Measurements from ENCODE around the gene CSPG4.
"Not testable (repeated sequence)": the region's sequence is repeated elsewhere in the genome, so short reads cannot be mapped to it uniquely, and the experiment has no call there.

CSPG4 gene, protein sequence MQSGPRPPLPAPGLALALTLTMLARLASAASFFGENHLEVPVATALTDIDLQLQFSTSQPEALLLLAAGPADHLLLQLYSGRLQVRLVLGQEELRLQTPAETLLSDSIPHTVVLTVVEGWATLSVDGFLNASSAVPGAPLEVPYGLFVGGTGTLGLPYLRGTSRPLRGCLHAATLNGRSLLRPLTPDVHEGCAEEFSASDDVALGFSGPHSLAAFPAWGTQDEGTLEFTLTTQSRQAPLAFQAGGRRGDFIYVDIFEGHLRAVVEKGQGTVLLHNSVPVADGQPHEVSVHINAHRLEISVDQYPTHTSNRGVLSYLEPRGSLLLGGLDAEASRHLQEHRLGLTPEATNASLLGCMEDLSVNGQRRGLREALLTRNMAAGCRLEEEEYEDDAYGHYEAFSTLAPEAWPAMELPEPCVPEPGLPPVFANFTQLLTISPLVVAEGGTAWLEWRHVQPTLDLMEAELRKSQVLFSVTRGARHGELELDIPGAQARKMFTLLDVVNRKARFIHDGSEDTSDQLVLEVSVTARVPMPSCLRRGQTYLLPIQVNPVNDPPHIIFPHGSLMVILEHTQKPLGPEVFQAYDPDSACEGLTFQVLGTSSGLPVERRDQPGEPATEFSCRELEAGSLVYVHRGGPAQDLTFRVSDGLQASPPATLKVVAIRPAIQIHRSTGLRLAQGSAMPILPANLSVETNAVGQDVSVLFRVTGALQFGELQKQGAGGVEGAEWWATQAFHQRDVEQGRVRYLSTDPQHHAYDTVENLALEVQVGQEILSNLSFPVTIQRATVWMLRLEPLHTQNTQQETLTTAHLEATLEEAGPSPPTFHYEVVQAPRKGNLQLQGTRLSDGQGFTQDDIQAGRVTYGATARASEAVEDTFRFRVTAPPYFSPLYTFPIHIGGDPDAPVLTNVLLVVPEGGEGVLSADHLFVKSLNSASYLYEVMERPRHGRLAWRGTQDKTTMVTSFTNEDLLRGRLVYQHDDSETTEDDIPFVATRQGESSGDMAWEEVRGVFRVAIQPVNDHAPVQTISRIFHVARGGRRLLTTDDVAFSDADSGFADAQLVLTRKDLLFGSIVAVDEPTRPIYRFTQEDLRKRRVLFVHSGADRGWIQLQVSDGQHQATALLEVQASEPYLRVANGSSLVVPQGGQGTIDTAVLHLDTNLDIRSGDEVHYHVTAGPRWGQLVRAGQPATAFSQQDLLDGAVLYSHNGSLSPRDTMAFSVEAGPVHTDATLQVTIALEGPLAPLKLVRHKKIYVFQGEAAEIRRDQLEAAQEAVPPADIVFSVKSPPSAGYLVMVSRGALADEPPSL (N-terminal part only)

DNA sequence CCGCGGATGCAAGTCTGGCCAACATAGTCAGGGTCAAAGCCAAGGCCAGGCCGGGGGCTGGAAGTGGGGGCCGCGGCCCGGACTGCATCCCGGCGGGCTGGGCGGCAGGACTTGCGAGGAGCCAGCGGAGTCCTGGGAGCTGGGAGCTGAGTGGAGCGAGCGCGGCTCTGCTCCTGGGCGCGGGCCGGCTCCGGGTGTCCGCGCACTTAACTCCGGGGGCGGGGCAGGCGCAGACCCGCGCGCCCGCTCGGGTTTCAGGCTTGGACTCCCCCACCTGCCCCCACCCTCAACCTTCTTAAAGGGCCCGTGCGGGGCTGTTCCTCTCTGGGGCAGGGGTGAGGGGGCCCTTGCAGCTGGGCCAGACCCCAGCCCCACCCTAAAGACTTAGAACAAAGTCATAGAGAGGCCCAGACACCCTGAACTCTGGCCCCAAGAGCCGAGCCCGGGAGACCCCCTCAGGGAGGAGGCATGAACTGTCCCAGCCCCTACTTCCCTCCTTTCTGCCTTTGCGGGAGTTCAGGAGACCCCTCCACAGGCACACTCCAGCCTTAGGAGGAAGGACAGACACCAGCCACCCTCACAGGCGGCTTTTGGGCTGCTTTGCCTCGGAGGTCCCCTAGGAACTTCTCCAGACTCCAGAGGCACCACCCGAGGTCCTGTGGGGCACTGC lies at the start of gene CSPG4:
TSS of gene CSPG4 (minus strand) at position 181 of the 670 bp plus-strand sequence. CDS start at position 88, 93 bp downstream.
- no peak for DNase-seq

DNA sequence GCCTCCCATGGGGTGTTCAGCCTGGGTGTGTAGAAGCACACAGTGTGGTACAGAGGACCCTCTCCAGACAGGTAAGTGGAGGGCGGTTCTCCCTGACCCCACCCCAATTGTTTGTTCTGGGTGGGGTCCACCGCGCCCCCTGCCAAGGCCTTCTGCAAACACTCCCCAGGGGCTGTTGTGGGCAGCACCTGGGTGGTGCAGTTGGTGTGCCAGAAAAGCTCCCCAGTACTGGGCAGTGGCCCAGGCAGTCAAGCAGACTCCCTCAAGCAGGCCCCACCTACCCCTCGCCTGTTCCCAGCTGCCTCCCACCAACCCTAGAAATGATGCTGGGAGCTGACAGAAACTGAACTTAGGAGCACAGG lies 49.7 kb upstream of the CSPG4 start:
- DNase-seq, result not testable (repeated sequence)

DNA sequence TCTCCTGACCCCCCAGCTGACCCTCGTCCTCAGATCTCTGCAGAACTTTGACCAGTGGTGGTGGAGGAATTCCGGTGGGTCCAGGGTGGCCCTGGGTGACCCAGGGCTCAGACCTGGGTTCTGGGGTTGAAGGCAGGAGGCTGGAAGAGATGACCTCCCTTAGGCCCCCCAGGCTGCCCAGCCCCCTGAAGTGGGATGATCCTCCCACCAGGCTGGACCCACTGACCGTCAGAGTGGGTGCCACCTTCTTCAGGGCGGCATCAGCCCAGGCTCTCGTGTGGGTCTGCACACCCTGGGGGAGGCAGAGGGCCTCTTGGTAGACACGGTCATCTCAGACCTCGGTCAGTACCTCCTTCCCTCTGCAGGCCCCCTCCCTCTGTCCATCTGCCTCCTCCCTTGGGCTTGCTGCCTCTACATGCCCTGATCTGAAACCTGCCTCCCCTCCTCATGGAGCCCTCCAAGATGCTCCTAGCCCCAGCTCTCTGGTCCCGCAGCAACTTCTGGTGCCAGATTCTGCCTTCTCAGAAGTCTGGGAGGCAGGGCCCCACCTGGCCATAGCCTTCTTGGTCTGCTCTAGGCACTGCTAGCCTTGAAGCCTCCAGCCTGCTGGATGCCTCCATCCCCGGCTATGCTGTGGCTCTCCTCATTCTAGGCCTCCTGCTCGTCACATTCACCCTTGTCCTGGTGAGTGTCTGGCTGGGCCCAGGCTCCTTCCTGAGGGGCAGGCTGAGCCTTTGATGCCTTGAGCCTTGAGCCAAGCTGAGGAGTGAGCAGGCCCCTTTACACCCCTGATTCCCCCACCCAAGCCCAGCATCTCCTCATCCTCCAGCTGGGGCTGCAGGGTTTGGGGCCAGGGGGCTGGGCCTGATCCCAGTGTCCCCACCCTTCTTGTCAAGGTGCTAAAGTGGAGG lies 49.1 kb upstream of the CSPG4 start:
- no peak for DNase-seq

DNA sequence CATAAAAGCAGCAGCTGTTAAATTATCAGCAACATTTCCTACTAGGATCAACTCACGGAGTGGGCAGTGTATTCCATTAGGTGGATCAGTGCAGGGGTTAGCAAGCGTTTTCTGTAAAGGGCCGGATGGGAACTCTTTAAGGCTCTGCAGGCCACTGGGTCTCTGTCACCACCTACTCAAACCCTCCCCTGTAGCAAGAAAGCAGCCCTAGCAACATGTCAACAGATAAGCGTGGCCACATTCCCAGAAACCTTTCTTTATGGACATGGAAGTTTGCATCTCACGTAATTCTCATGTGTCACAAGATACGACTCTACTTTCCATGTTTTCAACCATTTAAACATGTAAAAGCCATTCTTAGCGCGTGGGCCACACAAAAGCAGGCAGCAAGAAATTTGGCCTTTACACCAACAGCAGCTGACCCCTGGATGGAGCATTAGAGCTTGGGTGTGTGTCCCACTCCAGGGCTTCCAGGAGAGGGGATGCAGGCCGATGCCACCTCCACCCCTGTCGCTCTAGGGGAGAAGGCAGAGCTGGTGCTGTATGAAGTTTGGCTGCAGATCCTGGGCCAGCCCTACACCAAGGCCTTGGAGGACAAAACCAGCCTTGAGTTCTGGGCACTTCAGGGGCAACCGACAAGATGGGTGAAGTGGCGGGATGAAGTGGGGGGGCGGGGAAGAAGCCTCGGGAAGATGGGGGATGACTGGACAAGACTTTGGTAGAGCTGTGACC lies 48.2 kb upstream of the CSPG4 start:
- DNase-seq, result no peak

DNA sequence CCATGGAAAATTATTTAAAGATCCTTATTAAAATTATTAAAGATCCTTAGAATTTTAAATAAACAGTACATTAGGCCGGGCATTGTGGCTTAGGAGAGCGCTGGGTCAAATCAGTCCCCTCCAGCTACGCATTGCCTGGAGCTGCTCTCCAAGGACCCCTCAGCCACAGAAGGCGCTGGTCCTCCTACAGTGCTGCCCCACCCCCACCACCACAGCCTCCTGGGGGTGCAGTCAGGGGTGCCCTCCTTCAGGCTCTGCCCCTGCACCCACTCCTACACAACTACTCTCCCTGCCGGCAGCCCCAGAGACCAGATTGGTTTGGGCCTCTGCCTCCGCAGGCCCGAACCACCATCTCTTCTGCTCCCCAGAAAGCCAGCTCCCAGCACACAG lies 47.5 kb upstream of the CSPG4 start:
- DNase-seq, result not testable (repeated sequence)

DNA sequence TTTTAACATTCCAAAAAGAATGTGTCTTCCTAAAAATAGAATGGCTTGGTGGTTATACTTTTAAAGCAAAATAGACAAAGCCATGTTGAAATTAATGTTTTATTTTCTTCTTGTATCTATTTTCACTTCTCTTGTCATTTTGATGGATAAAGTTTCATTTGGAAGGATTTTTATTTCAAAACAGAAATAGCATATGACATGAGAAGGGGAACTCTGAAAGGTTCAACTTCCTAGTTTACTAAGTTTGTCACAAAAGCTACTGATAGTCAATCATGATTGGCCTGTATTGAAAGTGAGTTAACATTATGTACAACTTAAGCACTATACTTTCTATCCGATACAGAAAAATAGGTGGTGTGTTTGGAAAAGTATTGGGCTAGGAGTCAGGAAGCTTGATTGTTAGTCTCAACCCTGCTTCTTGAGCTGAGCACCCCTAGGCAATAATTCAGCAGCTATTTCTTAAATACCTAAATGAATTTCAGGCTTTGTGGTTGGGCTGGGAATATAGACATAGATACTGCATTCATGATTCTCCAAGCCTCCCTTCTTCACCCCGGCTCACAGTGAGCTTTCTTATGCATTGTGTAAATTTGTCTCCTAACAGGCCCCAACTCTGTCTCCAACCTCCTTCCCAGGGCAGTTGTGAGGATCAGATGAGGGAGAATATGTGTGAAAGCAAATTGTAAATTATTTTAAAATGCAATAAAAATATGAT lies 46.9 kb upstream of the CSPG4 start:
- peak; percentile 47 to 61 for DNase-seq

DNA sequence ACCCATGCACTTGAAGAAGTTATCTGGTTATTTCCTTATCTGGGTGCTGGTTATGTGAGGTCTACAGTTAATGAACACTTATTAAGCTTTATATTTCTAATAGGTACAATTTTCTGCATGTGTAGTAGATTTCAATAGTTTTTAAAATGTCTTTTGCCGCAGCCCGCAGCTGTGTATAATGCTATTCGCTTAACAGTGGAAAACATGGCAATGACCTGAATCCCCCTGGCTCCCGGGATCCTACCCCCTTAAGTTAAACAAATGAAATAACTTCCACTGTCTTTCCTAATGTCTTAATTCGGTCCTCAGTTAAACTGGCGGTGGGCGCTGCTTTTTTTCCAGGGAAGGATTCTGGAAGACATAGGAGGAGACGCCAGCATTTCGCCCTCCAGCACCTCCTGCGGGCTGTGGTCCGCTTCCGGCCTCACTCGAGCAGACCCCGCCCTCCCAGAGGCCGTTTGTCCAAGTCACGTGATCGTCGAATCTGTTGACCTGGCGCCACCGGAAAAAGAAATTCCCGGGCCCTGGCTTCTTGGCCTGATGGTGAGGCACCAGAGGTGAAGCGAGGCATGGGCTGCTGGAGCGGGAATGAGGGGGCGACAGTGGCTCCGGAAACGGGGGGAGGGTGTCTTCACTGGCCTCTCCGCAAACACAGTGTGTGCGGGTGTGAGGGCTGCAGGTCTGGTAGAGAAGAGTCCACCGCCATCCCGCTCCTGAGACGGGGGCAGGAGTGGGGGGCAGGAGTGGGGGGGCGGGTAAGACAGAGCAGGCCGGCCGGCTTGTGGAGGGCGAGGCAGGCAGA lies 45.6 kb upstream of the CSPG4 start:
- DNase-seq, result peak; percentile 80 to 81

DNA sequence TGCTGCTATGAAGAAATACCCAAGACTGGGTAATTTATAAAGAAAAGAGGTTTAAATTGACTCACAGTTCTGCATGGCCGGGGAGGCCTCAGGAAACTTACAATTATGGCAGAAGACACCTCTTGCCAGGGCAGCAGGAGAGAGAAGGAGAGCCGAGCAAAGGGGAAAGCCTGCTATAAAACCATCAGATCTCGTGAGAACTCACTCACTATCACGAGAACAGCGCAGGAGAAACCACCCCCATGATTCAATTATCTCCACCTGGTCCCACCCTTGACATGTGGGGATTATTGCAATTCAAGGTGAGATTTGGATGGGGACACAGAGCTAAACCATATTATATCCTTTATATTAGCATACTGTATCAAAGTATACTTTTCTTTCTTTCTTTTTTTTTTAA lies 42.2 kb upstream of the CSPG4 start:
- not testable (repeated sequence) for DNase-seq

DNA sequence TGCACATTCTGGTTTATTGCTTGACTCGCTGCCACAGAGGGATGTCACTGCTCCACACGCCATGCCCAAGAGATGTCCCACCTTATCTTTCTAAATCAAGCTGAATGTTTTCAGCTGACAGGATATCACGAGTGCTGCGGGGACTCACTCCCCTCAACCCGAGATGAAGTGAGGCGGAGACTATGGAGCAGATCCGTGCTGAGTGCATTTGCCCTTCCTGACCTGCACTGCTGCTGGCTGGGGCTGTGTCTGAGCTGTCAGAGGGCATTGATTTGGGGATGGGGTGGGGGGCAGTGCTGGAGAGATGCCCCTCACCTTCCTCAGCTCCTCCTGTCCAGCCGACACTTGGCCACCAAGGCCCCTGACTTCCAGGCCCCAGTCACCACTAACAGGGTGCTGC lies 40.5 kb upstream of the CSPG4 start:
- DNase-seq, result no peak

DNA sequence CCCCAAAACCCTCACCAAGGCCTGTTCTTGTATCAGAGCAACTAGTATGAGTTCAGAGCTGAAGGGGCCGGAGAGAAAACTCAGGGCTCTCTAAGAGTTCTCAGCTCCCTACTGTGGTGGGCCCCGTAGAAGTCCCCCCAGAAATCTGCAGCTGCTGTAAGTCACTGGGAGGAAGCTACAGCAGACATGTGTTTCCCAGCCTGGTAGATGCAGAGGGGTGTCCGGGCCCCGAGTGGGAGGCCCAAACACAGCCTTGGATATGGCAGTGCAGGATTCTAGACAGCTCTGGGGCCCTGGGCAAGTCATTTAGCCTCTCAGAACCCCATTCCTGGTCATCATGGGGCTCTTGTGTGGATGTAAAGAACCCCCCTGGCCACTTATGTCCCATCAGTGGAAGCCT lies 39.2 kb upstream of the CSPG4 start:
- no peak for DNase-seq

DNA sequence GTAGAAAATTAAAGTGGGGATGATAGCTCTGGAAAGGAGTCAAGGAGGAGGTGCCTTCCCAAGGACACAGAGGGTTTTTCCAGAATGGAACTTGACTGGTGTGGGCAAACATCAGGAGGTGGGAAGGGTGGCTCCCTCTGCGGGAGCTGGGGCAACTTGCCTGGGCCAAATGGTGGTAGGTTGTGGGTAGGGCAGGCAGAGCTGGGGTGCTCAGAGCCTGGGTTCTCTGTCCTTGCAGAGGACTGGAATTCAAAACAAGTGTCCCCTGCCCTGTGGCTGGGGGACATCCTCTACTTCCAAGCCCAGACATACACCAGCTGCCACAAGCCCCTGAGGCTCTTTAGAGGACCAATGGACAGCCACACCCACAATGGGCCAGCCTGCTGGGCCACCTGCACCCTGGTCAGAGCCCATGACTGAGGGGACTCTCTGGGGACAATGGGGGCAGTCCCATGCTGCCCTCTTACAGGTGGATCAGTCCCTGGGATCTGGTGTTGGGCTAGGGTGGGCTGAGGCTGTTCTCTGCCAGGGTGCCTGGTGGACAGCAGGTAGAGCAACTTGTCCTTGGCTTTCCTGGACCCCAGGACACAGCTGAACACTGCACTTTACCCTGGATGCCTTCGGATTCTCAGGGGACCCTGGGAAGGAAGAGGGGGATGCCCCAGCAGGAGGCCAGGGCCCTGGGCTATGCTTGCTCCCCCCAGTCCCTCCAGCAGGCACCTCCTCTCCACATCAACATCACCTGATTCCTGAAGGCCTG lies 38.6 kb upstream of the CSPG4 start:
- DNase-seq, result no peak

DNA sequence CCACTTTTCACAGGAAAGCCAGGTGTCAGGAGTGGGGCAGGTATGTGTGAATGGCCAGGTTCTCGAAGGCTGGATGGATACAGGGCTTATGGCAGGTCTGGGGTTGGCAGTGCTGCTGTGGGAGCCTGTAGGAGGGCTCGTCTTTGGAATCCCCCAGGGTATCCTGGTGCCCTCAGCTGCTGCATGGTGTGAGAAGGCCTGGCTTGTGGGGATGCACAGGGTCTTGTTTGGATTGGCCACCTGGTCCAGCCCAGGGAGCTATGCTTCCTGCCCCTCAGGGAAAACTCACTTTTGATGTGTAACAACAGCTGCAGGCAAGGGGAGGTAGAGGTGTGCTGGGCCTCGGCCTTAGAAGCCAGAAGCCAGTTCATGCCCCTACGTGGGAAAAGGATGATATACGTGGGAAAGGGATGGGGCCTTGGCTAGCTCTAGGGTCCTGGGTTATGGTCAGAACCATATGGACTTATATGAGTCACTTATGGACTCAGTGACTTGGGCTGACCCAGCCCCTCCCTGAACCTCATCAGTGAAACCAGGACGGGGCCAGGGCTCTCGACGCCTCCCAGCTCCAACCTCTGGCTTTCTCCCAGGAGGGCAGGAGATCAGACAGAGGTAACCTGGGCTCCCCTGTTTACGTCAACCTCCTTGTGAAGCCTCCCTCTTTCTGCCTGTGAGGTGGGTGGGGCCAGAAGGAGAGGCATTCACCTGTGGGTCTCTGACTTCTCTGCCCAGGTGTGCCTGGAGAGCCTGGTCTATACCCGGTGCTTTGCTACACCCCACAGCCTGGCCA lies 37.8 kb upstream of the CSPG4 start:
- DNase-seq, result no peak

DNA sequence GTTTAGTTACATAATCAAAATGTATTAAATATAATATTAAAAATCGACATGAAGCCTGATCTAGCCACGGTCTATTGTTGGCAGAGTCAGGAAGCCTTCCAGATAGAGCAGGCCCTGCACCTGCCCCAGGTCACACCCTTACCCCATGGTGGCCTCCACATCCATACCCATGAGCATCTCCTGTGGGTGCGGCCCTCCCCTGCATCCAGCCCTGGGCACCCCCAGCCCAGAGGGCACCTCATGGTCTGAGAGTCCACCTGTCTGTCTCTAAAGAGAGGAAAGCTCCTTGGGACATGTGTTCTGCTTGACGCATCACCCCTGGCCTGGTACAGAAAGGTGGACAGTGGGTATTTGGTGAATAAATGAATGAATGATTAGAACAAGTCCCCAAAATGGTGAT lies 37.2 kb upstream of the CSPG4 start:
- DNase-seq, result no peak

DNA sequence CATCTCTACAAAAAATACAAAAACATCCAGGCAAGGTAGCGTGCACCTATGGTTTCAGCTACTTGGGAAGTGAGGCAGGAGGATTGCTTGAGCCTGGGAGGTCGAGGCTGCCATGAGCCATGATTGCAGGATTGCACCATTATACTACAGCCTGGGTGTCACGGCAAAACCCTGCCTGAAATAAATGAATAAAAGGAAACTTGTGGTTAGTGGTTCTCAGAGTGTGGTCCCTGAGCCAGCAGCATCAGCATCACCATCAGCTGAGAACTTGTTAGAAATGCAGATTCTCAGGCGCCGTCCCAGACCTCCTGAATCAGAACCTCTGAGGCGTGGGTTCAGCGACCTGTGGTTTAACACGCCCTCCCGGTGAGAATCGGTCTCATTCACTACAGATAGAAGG lies 36.2 kb upstream of the CSPG4 start:
- not testable (repeated sequence) for DNase-seq

DNA sequence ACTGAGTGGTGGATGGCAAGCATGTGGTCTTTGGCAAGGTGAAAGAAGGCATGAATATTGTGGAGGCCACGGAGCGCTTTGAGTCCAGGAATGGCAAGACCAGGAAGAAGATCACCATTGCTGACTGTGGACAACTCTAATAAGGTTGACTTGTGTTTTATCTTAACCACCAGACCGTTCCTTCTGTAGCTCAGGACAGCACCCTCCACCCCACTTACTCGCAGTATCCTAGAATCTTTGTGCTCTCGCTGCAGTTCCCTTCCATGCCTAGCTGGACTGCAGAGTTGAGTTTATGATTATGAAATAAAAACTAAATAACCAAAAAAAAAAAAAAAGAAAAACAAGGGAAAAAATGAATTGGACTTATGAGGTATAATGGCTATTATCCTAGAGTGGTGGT lies 34.5 kb upstream of the CSPG4 start:
- DNase-seq, result not testable (repeated sequence)

DNA sequence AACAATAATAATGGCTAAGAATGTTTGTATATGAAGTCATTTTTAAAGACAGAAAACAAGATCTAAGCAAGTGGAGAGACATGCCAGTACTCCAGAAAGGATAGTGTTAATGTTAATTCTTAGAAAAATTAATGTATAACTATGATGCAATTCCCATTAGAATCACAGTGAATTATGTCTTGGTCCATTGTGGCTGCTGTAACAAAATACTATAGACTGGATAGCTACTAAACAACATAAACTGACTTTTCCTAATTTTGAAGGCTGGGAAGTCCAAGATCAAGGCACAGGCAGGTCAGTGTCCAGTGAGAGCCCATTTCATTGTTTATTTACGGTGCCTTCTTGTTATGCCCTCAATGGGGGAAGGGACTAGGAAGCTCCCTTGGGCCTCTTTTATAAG lies 32.7 kb upstream of the CSPG4 start:
- DNase-seq, result no peak

DNA sequence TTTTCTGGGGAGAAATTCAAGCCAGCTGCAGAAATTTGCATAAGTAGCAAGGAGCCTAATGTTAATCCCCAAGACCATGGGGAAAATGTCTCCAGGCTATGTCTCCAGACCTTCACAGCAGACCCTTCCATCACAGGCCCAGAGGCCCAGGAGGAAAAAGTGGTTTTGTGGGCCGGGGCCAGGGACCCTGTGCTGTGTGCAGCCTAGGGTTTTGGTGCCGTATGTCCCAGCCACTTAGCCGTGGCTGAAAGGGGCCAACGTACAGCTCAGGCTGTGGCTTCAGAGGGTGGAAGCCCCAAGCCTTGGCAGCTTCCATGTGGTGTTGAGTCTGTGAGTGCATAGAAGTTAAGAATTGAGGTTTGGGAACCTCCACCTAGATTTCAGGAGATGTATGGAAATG lies 29.7 kb upstream of the CSPG4 start:
- DNase-seq, result not testable (repeated sequence)

DNA sequence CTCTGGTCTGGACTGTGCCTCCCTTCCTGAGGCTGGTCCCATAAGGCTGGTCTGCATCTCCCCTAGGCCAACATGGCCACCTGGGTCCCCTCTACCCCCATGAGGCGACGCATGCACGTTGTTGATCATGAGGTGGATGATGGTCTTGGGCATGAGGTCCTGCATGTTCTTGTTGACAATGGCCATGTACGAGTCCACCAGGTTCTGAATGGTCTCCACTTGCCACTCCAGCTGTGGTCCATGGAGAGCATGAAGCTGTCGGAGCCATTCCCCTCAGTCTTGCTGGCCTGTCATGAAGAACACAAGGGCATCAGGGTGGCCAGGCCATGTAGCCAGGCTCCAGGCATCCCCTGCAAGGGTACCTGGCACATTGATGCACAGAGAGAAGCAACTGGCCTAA lies 27.1 kb upstream of the CSPG4 start:
- no peak for DNase-seq

Measured in inflammatory macrophage treated with lipopolysaccharide for 1 hour (primary cell).